Hepatocyte (in vitro differentiated cells): ENCODE data around the gene MYO5A.

ENCODE experiments used
- EZH2 ChIP-seq: fragments of 200-600 bp; sonication (generic); IDR thresholded peaks from 2 replicates; pipeline ENCODE4 v1.6.1; 2016; ENCODE audit warnings: antibody characterized with exemption, mild to moderate bottlenecking, borderline replicate concordance
- EZH2phosphoT487 ChIP-seq: fragments of 200-600 bp; sonication (generic); IDR thresholded peaks from one replicate; pipeline ENCODE4 v1.6.1; 2018; ENCODE audit warnings: antibody characterized with exemption, mild to moderate bottlenecking, low read depth, moderate library complexity; ENCODE audit not compliant: unreplicated experiment, severe bottlenecking
- TF ChIP-seq, protein P1 (sequence below): fragments of 200-600 bp; sonication (generic); IDR thresholded peaks from 2 replicates; pipeline ENCODE4 v1.5.1; 2016; ENCODE audit warnings: antibody characterized with exemption, mild to moderate bottlenecking; ENCODE audit not compliant: poor library complexity

DNA sequence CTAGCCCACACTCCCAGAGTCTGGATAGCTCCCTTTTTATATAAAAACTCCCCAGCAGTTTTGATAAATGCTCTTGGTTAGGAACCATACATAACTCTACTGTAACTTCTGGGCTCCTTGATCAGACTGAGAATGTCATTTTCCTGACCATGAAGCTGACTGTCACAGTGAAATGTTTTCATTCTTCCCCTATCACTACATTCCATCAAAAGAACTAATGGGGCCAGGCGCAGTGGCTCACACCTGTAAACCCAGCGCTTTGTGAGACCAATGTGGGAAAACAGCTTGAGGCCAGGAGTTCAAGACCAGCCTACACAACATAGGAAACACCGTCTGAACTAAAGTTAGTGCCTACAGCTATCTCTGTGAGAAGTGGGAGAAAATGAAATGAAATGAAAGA, 160.3 kb downstream of the MYO5A start:
- TF ChIP-seq EZH2: no peak
- TF ChIP-seq, protein P1, sequence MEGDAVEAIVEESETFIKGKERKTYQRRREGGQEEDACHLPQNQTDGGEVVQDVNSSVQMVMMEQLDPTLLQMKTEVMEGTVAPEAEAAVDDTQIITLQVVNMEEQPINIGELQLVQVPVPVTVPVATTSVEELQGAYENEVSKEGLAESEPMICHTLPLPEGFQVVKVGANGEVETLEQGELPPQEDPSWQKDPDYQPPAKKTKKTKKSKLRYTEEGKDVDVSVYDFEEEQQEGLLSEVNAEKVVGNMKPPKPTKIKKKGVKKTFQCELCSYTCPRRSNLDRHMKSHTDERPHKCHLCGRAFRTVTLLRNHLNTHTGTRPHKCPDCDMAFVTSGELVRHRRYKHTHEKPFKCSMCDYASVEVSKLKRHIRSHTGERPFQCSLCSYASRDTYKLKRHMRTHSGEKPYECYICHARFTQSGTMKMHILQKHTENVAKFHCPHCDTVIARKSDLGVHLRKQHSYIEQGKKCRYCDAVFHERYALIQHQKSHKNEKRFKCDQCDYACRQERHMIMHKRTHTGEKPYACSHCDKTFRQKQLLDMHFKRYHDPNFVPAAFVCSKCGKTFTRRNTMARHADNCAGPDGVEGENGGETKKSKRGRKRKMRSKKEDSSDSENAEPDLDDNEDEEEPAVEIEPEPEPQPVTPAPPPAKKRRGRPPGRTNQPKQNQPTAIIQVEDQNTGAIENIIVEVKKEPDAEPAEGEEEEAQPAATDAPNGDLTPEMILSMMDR: no peak
- no peak for TF ChIP-seq EZH2phosphoT487
